GM21526 (cell line): ENCODE measurements around the gene C1orf159.
"Not testable (repeated sequence)": the region's sequence is repeated elsewhere in the genome, so short reads cannot be mapped to it uniquely, and the experiment has no call there.

Experiments used
- ATAC-seq: cut with Tn5 transposase; IDR thresholded peaks from one replicate; pipeline ENCODE4 v1.9.1; 2021; ENCODE audit warnings: moderate library complexity; ENCODE audit not compliant: unreplicated experiment, low FRiP score

Gene C1orf159

DNA sequence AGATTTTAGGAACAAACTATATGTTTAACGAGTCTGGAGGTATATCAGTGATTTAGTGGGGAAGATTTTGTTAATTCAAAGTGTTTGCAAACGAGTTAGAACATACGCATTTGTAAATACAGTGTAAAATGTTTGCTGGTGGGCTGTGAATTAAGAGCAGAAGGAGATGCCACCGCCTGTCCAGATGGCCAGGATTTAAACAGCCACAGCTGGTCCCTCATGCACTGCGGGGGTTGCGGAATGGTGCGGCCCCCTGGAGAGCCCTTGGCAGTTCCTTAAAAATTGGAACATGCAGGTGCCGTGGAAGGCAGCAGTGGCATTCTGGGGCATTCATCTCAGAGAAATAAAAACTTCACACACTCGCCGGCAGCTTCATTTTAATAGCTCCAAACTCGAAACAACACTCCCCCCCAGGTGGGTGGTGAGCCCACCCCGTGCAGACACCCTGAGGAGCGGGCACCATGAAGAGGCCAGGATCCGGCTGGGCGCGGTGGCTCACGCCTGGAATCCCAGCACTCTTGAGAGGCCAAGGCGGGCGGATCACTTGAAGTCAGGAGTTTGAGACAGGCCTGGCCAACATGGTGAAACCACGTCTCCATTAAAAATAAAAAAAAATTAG is 3.5 kb upstream of the C1orf159 start:
- no peak for ATAC-seq

DNA sequence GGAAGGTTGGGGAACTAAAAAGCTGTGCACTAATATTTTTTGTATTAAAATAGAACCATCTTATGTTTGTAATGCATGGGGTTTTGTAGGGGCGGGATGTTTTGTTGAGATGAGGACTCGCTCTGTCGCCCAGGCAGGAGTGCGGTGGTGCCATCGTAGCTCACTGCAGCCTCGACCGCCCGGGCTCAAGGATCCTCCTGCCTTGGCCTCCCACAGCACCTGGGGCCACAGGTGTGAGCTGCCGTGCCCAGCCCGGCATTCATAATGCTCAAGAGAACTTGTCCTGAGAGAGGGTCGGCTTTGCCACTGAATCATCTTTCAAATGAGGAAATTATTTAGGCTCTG is 3.0 kb upstream of the C1orf159 start:
- no peak for ATAC-seq

- no peak for ATAC-seq
Observed at GRCh38 chr1:1118011-1118875, 2.4 kb upstream of the C1orf159 start.

GRCh38 chr1:1117469-1117831 is 1.6 kb upstream of the C1orf159 start:
- ATAC-seq: no peak

DNA sequence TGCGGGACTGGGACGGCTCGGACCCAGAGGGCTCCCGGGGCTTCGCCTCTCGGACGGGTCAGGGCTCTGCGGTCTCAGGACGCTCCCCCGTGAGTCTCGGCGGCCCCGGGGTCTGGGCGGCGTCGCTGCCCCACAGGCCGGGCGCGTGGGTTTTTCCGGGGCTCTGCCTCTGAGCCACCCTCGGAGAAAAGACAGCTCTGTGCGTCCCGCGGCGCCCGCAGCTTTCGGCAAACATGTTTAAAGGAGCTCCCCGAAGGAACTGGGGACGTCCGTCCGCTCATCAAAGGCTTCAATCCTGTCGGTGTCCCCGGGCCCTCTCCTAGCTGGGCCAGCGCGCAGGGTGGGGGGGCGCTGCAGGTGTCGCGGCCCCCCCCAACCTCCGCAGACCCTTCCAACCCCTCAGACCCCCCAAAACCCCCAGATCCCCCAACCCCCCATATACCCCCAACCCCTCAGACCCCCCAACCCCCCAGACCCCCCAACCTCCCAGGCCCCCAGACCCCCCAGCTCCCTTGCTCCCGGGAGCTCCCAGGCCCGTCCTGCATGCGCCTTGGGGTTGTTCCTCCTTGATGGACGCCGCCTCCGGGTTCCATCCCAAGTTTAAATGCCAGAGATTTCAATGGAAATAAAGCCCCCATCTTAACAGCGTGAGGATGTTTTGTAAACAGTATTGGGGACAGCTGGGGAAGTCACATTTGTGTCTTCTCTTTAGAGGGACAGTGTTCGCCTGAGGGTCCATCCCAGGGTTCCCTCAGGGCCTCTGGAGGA is 996 bp upstream of the C1orf159 start:
- ATAC-seq: no peak

- no peak for ATAC-seq
Observed at GRCh38 chr1:1115136-1115785, 628 bp downstream of the C1orf159 start.

DNA sequence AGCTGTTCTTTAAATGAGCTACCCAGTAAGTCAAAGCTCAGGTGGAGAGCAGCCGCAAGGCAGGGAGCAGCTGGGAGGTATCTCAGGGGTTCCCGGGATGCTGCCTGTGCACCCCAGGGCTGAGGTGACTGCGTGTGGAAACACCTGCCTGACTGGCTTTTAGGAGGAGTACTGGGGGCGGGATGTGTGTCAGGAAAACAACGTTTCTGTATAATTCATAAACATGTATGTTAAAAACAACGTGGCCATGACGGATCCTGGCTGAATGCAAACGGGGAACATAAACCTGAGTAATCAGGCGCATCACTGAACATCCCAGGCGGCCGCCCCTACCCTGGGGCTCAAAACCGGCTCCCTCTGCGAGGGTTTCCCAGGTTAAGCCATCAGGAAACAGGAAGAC is 1.5 kb downstream of the C1orf159 start:
- no peak for ATAC-seq

DNA sequence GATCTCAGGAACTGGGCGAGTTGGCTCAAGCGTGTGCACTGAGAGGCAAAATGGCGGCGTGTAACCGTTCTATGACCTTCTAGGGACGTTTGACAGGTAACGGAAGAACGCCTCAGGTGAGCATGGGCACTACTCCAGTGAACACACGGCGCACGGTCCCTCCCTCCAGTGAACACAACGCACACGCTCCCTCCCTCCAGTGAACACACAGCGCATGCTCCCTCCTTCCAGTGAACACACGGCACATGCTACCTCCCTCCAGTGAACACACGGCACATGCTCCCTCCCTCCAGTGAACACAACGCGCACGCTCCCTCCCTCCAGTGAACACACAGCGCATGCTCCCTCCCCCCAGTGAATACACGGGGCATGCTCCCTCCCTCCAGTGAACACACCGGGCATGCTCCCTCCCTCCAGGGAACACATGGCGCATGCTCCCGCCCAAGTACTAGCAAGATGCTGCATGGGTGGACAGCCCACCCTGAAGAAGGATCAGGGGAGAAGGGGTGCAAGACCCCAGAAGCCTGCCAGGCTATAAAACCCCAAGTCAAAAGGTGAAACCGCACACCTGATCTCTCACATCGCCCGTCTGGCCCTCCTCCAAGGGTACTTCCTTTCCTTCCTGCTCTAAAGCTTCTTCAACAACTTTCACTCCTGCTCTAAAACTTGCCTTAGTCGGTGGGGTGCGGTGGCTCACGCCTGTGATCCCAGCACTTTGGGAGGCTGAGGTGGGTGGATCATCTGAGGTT is 3.5 kb downstream of the C1orf159 start:
- ATAC-seq: no peak

GRCh38 chr1:1111516-1112236 is 4.2 kb downstream of the C1orf159 start:
- ATAC-seq: no peak

DNA sequence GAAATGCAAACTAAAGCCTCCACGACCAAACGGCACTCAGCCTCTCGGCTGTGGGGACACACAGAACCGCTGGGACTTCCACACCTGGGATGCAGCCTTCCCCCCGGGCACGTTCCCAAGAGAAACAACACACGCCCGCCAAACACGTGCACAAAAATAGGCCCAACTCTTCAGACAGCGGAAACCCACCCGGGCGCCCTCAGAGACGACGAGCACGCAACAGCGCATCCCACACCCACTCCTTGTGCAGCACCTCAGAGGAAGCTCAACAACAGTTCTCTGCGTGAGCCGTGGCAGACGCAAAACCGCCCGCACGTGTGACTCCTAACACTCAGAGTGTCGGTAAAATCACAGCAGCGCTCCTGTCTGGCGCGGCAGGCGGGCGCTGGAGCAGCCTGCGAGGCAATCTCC is 5.3 kb downstream of the C1orf159 start:
- ATAC-seq: no peak

DNA sequence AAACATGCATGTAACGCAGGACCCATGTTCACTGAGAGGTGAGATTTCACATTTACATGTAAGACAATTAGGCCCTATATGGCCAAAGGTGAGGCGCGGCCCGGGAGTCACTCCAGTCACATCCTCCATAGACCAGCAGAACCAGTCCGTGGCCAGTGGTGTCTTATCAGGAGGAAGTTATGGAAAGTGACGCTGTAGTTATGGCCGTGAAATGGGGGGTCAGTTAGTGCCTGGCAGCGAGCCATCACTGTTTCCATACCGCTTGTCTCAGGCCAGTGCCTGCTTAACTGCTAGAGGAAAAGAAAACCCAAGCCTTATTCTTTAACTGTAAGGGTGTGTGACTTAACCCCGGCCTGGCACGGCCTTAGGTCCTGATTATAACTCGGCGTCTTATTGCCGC is 6.1 kb downstream of the C1orf159 start:
- no peak for ATAC-seq

DNA sequence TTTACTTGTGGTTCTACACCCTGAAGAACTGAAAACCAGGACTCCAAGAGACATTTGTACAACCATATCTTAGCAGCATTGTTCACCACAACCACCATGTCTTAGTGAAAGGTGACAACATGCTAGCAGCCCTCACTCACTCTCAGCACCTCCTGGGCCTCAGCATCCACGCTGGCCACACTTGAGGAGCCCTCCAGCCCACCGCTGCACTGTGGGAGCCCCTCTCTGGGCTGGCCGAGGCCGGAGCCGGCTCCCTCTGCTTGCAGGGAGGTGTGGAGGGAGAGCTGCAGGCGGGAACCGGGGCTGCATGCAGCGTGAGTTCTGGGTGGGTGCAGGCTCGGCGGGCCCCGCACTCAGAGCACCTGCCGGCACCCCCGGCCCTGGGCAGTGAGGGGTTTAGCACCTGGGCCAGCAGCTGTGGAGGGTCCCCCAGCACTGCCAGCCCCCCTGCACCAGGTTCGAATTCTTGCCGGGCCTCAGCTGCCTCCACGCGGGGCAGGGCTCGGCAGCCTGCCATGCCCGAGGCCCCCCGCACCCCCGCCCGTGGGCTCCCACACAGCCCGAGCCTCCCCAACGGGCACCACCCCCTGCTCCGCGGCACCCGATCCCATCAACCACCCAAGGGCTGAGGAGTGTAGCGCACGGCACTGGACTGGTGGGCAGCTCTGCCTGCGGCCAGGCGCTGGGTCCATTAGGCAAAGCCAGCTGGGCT is 9.2 kb downstream of the C1orf159 start:
- ATAC-seq: no peak

DNA sequence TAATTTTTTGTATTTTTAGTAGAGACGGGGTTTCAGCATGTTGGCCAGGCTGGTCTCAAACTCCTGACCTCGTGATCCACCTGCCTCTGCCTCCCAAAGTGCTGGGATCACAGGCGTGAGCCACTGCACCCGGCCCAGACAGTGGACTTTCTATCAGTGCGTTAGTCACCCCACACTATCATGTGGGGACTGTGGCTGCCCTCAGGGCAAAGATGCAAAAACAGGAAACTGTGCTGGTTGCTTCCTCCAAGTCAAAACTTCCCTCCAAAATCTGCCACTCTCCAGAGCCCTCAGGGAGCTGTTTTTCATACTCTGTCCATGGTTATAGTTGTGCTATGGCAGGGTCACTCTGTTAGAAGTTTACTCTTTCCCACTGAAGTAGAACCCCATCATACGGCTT is 11.7 kb downstream of the C1orf159 start:
- ATAC-seq: not testable (repeated sequence)

DNA sequence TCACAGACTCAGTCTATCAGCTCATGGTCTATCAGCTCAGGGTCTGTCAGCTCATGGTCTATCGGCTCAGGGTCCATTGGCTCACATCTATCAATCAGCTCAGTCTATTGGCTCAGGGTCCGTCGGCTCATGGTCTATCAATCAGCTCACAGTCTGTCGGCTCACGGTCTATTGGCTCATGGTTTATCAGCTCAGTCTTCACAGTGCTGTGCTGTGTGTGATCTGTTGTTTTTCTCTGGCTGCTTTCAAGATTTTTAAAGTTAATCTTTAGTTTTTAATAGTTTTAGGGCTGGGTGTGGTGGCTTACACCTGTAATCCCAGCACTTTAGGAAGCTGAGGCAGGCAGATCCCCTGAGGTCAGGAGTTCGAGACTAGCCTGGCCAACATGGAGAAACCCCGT is 14.4 kb downstream of the C1orf159 start:
- no peak for ATAC-seq

DNA sequence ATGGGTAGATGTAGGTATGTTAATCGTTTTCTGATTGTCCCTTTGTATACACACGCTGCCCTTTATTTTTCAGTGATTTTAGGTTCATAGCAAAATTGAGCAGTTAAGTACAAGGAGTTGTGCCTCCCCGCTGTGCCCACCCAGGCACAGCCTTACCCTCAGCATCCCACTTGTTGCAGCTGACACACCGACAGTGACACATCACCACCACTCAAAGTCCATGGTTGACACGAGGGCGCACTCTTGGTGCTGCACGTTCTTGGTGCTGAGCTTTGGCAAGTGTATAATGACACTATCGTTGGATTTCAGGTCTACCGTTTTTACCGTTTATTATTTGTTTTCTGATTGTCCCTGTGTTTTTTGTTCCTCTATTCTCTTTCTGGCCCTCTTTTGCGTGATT is 15.6 kb downstream of the C1orf159 start:
- no peak for ATAC-seq

DNA sequence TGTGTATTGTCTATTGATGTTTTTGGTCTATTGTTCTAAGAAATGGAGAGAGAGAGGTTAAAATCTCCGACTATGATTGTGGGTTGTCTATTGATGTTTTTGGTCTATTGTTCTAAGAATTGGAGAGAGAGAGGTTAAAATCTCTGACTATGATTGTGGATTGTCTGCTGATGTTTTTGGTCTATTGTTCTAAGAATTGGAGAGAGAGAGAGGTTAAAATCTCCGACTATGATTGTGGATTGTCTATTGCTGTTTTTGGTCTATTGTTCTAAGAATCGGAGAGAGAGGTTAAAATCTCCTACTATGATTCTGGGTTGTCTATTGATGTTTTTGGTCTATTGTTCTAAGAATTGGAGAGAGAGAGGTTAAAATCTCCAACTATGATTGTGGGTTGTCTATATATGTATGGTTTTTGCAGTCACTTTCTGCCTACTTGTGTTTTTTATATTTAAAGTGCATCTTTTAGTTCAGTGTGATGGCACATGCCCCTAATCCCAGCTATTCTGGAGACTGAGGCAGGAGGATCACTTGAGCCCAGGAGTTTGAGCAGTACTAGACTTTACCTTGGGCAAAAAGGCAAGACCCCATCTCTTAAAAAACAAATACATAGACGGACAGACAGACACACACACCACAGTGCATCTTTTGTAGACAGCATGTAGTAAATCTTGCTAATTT is 16.2 kb downstream of the C1orf159 start:
- no peak for ATAC-seq

- no peak for ATAC-seq
Observed at GRCh38 chr1:1098681-1099421, 17.0 kb downstream of the C1orf159 start.

- not testable (repeated sequence) for ATAC-seq
Observed at GRCh38 chr1:1096136-1096535, 19.8 kb downstream of the C1orf159 start.
